Right atrium auricular region (tissue), 2 donors: ENCODE data around the gene CHI3L2. TPM values are rescaled to one million over a fixed set of nuclear protein-coding genes. Genes with fewer than 3 reads are reported as not detected.

Experiments used
- DNase-seq: peaks from one replicate; pipeline ENCODE4 v3.0.0-alpha.2; 2019; ENCODE audit warnings: low spot score
- H3K27ac ChIP-seq, 2 donors: fragments of 200-600 bp; sonication (generic); 1 replicate in 1 of 2; 2 replicates in 1 of 2; pipeline ENCODE4 v1.5.1; 2016 to 2019
- H3K27me3 ChIP-seq, 2 donors: fragments of 200-600 bp; sonication (generic); one replicate each; pipeline versions ENCODE4 v1.5.1 to v1.6.0; 2017 to 2019
- H3K36me3 ChIP-seq: fragments of 200-600 bp; sonication (generic); one replicate; pipeline ENCODE4 v1.5.1; 2016
- H3K4me1 ChIP-seq, 2 donors: fragments of 200-600 bp; sonication (generic); one replicate each; pipeline versions ENCODE4 v1.5.1 to v1.6.0; 2017 to 2019
- H3K4me3 ChIP-seq, 2 donors: fragments of 200-600 bp; sonication (generic); 1 replicate in 1 of 2; 2 replicates in 1 of 2; pipeline ENCODE4 v1.5.1; 2017 to 2019; ENCODE audit warnings: mild to moderate bottlenecking in 1 of 2, moderate library complexity in 1 of 2
- H3K9me3 ChIP-seq, 2 donors: fragments of 200-600 bp; sonication (generic); one replicate each; pipeline ENCODE4 v1.5.1; 2019
- total RNA-seq, 2 donors: library from RNA; depleted of rRNA; stranded (reverse); fragments of >200 nt; gene quantifications; one replicate each; pipeline ENCODE4 v1.1.0, GENCODE V29; 2016
- TF ChIP-seq, protein P1 (sequence below), 2 donors: fragments of 200-600 bp; sonication (generic); IDR thresholded peaks; one replicate each; pipeline ENCODE4 v1.5.1; 2019; ENCODE audit warnings: antibody characterized with exemption in 2 of 2

The CHI3L2 gene
- total RNA-seq, 2 donors from 2014 or later: 0.52 to 9.9 TPM

DNA sequence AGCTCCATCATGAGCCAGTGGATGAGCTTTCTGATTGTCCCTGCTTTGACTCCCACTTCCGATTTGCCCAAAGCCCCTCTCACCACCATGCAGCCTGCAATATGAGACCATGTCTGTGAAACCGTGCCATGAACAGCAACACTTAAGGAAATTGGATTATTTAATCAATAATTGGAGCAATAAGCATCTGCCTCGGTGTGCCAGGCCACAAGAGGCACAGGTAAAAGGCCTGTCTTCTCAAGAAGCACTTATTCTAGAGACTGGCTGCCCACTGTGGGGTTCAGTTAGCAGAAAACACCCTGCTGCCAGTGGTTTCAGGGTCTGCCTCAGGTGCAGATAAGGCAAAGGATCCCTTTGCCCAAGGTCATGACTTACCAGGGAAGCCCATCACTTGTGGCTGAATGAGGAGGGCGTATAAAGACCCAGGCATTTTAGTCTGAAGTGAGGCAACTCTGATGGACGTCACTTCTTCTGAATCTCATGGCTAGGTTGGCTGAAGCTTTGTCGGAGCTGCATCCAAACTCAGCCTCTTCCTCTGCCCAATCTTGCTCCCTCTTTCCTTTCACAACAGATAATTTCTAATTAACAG is 7.1 kb upstream of the CHI3L2 start:
- peaks cover 0 to 9% of the 10 kb centered on the region in 2 donors for H3K4me1 ChIP-seq
- no peak overlapping the region for H3K4me3 ChIP-seq
- H3K36me3 ChIP-seq: no peaks in the 10 kb centered on the region
- TF ChIP-seq, protein P1, sequence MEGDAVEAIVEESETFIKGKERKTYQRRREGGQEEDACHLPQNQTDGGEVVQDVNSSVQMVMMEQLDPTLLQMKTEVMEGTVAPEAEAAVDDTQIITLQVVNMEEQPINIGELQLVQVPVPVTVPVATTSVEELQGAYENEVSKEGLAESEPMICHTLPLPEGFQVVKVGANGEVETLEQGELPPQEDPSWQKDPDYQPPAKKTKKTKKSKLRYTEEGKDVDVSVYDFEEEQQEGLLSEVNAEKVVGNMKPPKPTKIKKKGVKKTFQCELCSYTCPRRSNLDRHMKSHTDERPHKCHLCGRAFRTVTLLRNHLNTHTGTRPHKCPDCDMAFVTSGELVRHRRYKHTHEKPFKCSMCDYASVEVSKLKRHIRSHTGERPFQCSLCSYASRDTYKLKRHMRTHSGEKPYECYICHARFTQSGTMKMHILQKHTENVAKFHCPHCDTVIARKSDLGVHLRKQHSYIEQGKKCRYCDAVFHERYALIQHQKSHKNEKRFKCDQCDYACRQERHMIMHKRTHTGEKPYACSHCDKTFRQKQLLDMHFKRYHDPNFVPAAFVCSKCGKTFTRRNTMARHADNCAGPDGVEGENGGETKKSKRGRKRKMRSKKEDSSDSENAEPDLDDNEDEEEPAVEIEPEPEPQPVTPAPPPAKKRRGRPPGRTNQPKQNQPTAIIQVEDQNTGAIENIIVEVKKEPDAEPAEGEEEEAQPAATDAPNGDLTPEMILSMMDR (IDR thresholded peaks at IDR 0.05): no peak
- H3K27ac ChIP-seq: no peak overlapping the region
- no peaks in the 10 kb centered on the region for H3K9me3 ChIP-seq
- no peak for DNase-seq
- no peaks in the 10 kb centered on the region for H3K27me3 ChIP-seq

DNA sequence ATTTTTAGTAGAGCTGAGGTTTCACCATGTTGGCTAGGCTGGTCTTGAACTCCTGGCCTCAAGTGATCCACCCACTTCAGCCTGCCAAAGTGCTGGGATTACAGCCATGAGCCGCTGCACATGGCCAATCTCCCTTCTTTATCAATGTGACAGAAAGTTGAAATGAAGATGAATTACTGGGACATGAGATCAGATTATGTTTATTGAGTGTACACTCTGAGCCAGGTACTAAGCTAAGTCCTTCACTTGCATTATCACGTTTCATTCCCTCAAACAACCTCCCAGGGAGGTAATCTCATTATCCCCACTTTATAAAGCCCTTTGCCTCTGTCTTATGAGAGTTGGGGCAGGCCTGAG is 6.3 kb upstream of the CHI3L2 start:
- Histone ChIP-seq H3K27me3 (no peaks in the 10 kb centered on the region), H3K27ac (no peak overlapping the region), H3K4me1 (peaks cover 0 to 9% of the 10 kb centered on the region in 2 donors), H3K9me3 (no peaks in the 10 kb centered on the region), H3K4me3 (no peak overlapping the region), H3K36me3 (no peaks in the 10 kb centered on the region)
- TF ChIP-seq, protein P1 (IDR thresholded peaks at IDR 0.05): no peak
- no peak for DNase-seq

DNA sequence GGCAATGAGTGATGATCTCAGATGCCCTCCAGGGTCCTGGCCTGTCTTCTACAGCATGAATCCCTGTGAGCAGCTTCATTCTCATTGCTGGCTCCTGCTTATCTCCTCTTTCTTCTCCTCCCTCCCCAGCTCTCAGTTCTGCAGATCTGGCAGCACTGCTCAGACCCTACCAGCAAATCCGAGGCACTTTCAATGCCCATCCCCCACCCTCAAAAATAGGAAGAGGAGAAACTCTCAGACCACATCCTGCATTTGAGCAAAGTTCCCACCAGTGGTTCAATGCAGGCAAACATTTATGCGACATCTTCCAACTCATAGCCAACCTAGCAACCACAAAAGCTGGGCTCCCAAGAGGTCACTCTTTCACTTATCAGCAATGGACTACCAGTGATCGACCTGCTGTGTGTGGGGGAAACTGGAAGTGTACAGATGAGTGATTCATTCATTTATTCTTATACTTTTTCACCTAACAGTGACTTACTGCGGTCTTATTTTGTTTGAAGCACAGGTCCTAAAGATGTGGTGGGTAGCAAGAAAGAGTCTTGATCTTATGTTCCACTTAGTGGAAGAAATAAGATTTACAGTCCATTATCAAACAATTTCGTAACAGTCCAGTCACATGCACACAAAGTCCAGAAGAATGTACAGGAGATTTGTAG is 5.8 kb upstream of the CHI3L2 start:
- Histone ChIP-seq H3K4me1 (peaks cover 0 to 9% of the 10 kb centered on the region in 2 donors), H3K27me3 (no peaks in the 10 kb centered on the region), H3K36me3 (no peaks in the 10 kb centered on the region), H3K27ac (no peak overlapping the region), H3K4me3 (no peak overlapping the region), H3K9me3 (no peaks in the 10 kb centered on the region)
- DNase-seq: no peak
- TF ChIP-seq, protein P1 (IDR thresholded peaks at IDR 0.05): no peak

- H3K27ac ChIP-seq: no peak overlapping the region
- peaks cover 0 to 9% of the 10 kb centered on the region in 2 donors for H3K4me1 ChIP-seq
- no peak overlapping the region for H3K4me3 ChIP-seq
- no peaks in the 10 kb centered on the region for H3K27me3 ChIP-seq
- H3K36me3 ChIP-seq: no peaks in the 10 kb centered on the region
- H3K9me3 ChIP-seq: no peaks in the 10 kb centered on the region
- TF ChIP-seq, protein P1 (IDR thresholded peaks at IDR 0.05): peak; percentile 90 to 93
- peak; percentile 76 for DNase-seq
Observed at GRCh38 chr1:111222308-111223125, 5.0 kb upstream of the CHI3L2 start.

- H3K4me3 ChIP-seq: no peak overlapping the region
- H3K27me3 ChIP-seq: no peaks in the 10 kb centered on the region
- no peaks in the 10 kb centered on the region for H3K36me3 ChIP-seq
- no peak for DNase-seq
- H3K4me1 ChIP-seq: peaks cover 0 to 13% of the 10 kb centered on the region in 2 donors
- H3K27ac ChIP-seq: no peak overlapping the region
- TF ChIP-seq, protein P1 (IDR thresholded peaks at IDR 0.05): peak in 1 of 2 donors; percentile 0
- no peaks in the 10 kb centered on the region for H3K9me3 ChIP-seq
Observed at GRCh38 chr1:111223126-111223685, 4.3 kb upstream of the CHI3L2 start.
